Activated CD4-positive, alpha-beta T cell treated with anti-CD3 and anti-CD28 coated beads, Interleukin-2, Interleukin-4, amounts not matched to agents 100 ng/mL and 50 ng/mL, durations not matched to agents 16 hours and 8 hours (primary cell): Measurements from ENCODE around the gene ZDHHC11B.

Experiments
- DNase-seq: peaks from one replicate; pipeline ENCODE4 v3.0.0-alpha.2; 2020; ENCODE audit warnings: low spot score

ZDHHC11B gene

DNA sequence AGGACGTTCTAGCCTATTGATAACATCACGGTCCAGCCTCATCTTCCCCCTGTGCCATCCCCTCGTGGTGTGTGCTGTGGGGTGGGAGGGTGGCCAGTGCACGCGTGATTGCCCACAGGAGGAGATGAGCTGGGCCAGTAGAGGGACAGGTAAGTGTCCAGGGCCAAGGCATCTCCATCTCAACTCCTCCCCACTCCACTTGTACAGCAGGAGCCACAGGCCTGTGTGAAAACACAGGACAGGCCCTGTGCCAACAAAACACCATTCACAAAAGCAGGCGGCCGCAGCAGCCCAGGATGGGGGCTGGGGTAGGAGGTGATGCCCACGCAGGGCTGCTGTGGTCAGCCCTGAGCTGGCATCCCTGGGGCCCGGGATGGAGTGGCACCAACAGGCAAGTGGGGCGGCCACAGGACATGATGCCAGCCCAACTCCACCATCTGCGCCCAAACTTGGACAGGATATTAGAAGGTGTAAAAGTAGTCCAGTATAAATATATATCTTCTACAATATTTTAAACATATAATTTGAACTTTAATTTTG, 124.0 kb downstream of the ZDHHC11B start:
- DNase-seq = no peak
